GM19397 (cell line): ENCODE results near the gene EGFL7.

Source experiments
- ATAC-seq: cut with Tn5 transposase; IDR thresholded peaks from one replicate; pipeline ENCODE4 v1.9.1; 2021; ENCODE audit warnings: mild to moderate bottlenecking, moderate library complexity; ENCODE audit not compliant: unreplicated experiment

EGFL7 gene

GRCh38 chr9:136658849-136659535 lies 3.7 kb upstream of the EGFL7 start:
- no peak for ATAC-seq

- ATAC-seq, result no peak
Measured at GRCh38 chr9:136659861-136660784, 2.6 kb upstream of the EGFL7 start.

- no peak for ATAC-seq
Measured at GRCh38 chr9:136660971-136661550, 1.7 kb upstream of the EGFL7 start.

- no peak for ATAC-seq
Measured at GRCh38 chr9:136661641-136662325, 933 bp upstream of the EGFL7 start.

- ATAC-seq, result no peak
Measured at GRCh38 chr9:136662326-136662655, 425 bp upstream of the EGFL7 start.

GRCh38 chr9:136664000-136664915 lies 1.5 kb downstream of the EGFL7 start:
- ATAC-seq, result no peak

GRCh38 chr9:136665111-136665703 lies 2.5 kb downstream of the EGFL7 start:
- ATAC-seq, result no peak

GRCh38 chr9:136665704-136666371 lies 3.1 kb downstream of the EGFL7 start:
- ATAC-seq, result no peak

GRCh38 chr9:136666372-136667213 lies 3.9 kb downstream of the EGFL7 start:
- ATAC-seq, result no peak

GRCh38 chr9:136667214-136667939 lies 4.7 kb downstream of the EGFL7 start:
- no peak for ATAC-seq

GRCh38 chr9:136667940-136668760 lies 5.4 kb downstream of the EGFL7 start:
- no peak for ATAC-seq

GRCh38 chr9:136668983-136669790 lies 6.5 kb downstream of the EGFL7 start:
- ATAC-seq, result no peak

GRCh38 chr9:136669791-136670464 lies 7.2 kb downstream of the EGFL7 start:
- ATAC-seq, result no peak

- ATAC-seq, result no peak
Measured at GRCh38 chr9:136670576-136671253, 8.0 kb downstream of the EGFL7 start.

GRCh38 chr9:136671254-136671614 lies 8.5 kb downstream of the EGFL7 start:
- no peak for ATAC-seq
